Subcutaneous adipose tissue (tissue), 4 donors: ENCODE measurements around the gene THPO. TPM values are rescaled to one million over a fixed set of nuclear protein-coding genes. Genes with fewer than 3 reads are reported as not detected.

Experiments used
- CTCF ChIP-seq: fragments of 450-650 bp; IDR thresholded peaks from one replicate; pipeline ENCODE4 v1.5.1; 2016; ENCODE audit warnings: low read depth, mild to moderate bottlenecking, control low read depth, antibody characterized with exemption, moderate library complexity
- total RNA-seq, 4 donors: library from RNA; depleted of rRNA; stranded (reverse); fragments of >200 nt; gene quantifications; one replicate each; pipeline ENCODE4 v1.1.0, GENCODE V29; 2016

The THPO gene
- total RNA-seq, 4 donors from 2014 or later, result 0.44 to 0.68 (median 0.57) TPM; not detected in 1

DNA sequence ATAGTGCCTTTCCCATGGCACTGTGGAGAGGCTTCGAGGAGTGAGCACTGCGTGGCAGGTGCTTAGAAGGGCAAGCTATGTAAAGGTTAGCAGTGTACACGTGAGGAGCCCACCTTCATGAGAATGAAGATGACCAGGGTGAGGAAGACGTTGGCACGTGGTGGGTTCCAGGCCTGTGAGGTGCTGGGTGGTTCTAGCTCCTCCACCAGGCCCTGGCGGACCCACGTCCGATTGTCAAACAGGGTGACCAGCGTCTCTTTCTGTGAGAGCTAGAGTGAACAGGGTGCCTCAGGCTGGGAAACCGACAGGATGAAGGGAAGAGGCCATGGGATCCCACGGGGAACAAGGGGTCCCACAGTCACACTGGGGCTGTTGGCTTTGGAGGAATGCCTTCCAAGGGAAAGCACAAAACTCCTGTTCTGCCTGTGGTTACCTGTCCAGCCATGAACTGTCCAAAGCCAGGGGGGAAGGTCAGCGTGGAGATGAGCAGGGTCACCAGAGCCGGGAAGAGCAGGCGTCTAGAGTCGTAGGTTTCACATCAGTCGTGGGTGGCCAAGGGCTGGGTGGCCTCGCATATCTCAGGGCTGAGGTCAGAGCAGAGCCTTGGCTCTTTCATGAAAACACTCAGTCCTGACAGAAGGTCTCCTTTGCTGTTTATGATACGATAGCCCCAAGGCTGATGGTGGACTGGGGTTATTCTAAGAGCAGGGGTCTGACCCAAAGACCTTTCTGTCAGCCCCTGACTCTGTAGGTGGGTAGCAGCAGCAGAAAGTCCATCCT lies 22.6 kb downstream of the THPO start:
- no peak for TF ChIP-seq CTCF

GRCh38 chr3:184354754-184355153 lies 23.3 kb downstream of the THPO start:
- no peak for TF ChIP-seq CTCF

- TF ChIP-seq CTCF, result no peak
Observed at GRCh38 chr3:184354121-184354728, 23.8 kb downstream of the THPO start.

DNA sequence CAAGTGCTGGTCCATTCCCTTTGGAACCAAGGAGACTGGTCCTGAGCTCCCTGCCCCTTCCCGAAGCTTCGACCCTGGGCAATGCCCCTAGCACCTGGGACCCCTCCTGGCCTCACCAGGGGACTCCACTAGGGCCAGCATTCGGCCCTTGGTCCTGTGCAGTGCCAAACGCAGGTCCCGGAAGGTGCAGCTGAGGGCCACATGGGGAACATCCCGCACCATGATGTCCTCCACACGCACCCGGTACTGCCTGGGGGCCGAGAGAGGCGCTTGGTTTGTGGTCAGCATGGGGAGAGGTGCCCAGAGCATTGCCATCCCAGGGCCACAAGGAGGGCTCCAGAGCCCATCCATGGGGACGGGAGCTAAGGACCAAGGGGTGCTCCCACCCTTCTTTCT lies 24.5 kb downstream of the THPO start:
- TF ChIP-seq CTCF, result no peak

DNA sequence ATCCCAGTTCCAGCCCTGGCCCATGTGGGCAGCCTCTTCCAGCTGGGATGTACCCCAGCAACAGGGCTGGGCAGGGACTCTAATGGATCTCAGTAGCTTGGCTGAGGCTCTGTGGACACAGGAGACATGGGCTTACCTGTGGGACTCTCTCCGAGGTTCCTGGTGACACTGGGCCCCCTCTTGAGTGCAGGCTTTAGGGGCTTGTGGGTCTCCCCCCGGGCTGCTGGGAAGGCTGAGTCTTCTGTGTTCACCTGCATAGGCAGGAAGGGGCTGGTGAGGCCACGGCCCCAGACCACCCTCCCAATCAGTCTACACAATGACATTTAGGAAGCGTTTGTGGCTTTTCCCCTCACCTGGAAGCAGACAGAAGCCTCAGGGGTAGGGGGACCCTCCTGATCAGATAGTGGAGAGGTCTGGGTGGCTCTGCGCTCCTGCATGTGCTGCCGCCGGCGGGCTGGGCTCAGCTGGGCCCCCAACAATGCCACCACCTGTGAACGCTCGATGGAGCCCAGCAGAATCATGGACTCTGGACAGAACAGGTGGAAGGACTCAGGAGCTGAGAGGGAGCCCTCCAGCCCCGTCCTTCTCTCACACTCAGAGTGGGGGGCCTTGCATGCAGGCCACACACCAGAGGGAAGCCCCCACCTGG lies 25.0 kb downstream of the THPO start:
- TF ChIP-seq CTCF, result no peak

GRCh38 chr3:184352149-184352785 lies 25.7 kb downstream of the THPO start:
- no peak for TF ChIP-seq CTCF
